Loucy (cell line): Measurements from ENCODE around the gene VSTM2B.

Experiments
- H2AFZ ChIP-seq: fragments of 200-600 bp; sonication (generic); 2 replicates; pipeline ENCODE4 v1.6.0; 2016; ENCODE audit warnings: antibody characterized with exemption, mild to moderate bottlenecking, low read length, moderate library complexity
- H3F3A ChIP-seq: fragments of 200-600 bp; 2 replicates; pipeline ENCODE4 v1.6.0; 2016; ENCODE audit warnings: antibody characterized with exemption, low read depth, mild to moderate bottlenecking
- H3K27me3 ChIP-seq: fragments of 200-600 bp; sonication (generic); 2 replicates; pipeline ENCODE4 v1.6.1; 2014; ENCODE audit warnings: low read length, mild to moderate bottlenecking; ENCODE audit not compliant: insufficient read depth, poor library complexity, severe bottlenecking
- H3K36me3 ChIP-seq: fragments of 200-600 bp; sonication (generic); 2 replicates; pipeline ENCODE4 v1.6.1; 2016; ENCODE audit warnings: low read length; ENCODE audit not compliant: insufficient read depth
- H3K4me1 ChIP-seq: fragments of 200-600 bp; sonication (generic); 2 replicates; pipeline ENCODE4 v1.5.1; 2014; ENCODE audit warnings: low read length, mild to moderate bottlenecking; ENCODE audit not compliant: insufficient read depth, poor library complexity, severe bottlenecking
- H3K4me2 ChIP-seq: fragments of 200-600 bp; sonication (generic); 2 replicates; pipeline ENCODE4 v1.6.0; 2014; ENCODE audit warnings: antibody characterized with exemption, low read length, low read depth, mild to moderate bottlenecking; ENCODE audit not compliant: poor library complexity, severe bottlenecking
- H3K4me3 ChIP-seq: fragments of 200-600 bp; sonication (generic); 2 replicates; pipeline ENCODE4 v1.5.1; 2014; ENCODE audit warnings: low read length, mild to moderate bottlenecking, mixed read lengths; ENCODE audit not compliant: poor library complexity, severe bottlenecking
- H3K79me2 ChIP-seq: fragments of 200-600 bp; sonication (generic); 2 replicates; pipeline ENCODE4 v1.6.1; 2014; ENCODE audit warnings: low read length; ENCODE audit not compliant: insufficient read depth
- H3K9ac ChIP-seq: fragments of 200-600 bp; sonication (generic); 2 replicates; pipeline ENCODE4 v1.6.0; 2014; ENCODE audit warnings: mild to moderate bottlenecking, low read depth, low read length, moderate library complexity; ENCODE audit not compliant: poor library complexity, severe bottlenecking
- H3K9me2 ChIP-seq: fragments of 200-600 bp; sonication (generic); replicated peaks from 2 replicates; pipeline ENCODE4 v1.6.1; 2016; ENCODE audit warnings: low read depth, low read length, mixed read lengths
- H3K9me3 ChIP-seq: fragments of 200-600 bp; sonication (generic); 2 replicates; pipeline ENCODE4 v1.6.1; 2014; ENCODE audit warnings: mild to moderate bottlenecking, antibody characterized with exemption, low read length, low read depth; ENCODE audit not compliant: insufficient read depth
- H4K20me1 ChIP-seq: fragments of 200-600 bp; sonication (generic); 2 replicates; pipeline ENCODE4 v1.6.0; 2014; ENCODE audit warnings: antibody characterized with exemption, low read length, mild to moderate bottlenecking; ENCODE audit not compliant: insufficient read depth, poor library complexity, severe bottlenecking
- EZH2phosphoT487 ChIP-seq: fragments of 200-600 bp; IDR thresholded peaks from 2 replicates; pipeline ENCODE4 v1.6.1; 2018; ENCODE audit warnings: antibody characterized with exemption, mild to moderate bottlenecking, moderate library complexity, borderline replicate concordance
- TF ChIP-seq, protein P1 (sequence below): fragments of 200-600 bp; sonication (generic); conservative IDR thresholded peaks from 2 replicates; pipeline ENCODE4 v1.5.1; 2014; ENCODE audit warnings: mild to moderate bottlenecking, antibody characterized with exemption, low read length

Gene VSTM2B

GRCh38 chr19:29587518-29587986 is 61.8 kb downstream of the VSTM2B start:
- Histone ChIP-seq H3K9me3 (no peaks in the 10 kb centered on the region), H3K4me3 (no peak overlapping the region)

GRCh38 chr19:29588095-29588494 is 62.3 kb downstream of the VSTM2B start:
- Histone ChIP-seq H3K9ac (no peak overlapping the region), H3K4me3 (no peak overlapping the region), H4K20me1 (no peaks in the 10 kb centered on the region), H3K36me3 (no peaks in the 10 kb centered on the region), H3K9me2 (no peaks in the 10 kb centered on the region), H3K79me2 (no peaks in the 10 kb centered on the region), H3K4me1 (peaks cover 6% of the 10 kb centered on the region), H2AFZ (no peak overlapping the region), H3F3A (no peaks in the 10 kb centered on the region), H3K9me3 (no peaks in the 10 kb centered on the region), H3K4me2 (no peak overlapping the region), H3K27me3 (no peaks in the 10 kb centered on the region)
- TF ChIP-seq, protein P1, sequence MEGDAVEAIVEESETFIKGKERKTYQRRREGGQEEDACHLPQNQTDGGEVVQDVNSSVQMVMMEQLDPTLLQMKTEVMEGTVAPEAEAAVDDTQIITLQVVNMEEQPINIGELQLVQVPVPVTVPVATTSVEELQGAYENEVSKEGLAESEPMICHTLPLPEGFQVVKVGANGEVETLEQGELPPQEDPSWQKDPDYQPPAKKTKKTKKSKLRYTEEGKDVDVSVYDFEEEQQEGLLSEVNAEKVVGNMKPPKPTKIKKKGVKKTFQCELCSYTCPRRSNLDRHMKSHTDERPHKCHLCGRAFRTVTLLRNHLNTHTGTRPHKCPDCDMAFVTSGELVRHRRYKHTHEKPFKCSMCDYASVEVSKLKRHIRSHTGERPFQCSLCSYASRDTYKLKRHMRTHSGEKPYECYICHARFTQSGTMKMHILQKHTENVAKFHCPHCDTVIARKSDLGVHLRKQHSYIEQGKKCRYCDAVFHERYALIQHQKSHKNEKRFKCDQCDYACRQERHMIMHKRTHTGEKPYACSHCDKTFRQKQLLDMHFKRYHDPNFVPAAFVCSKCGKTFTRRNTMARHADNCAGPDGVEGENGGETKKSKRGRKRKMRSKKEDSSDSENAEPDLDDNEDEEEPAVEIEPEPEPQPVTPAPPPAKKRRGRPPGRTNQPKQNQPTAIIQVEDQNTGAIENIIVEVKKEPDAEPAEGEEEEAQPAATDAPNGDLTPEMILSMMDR, result no peak
- TF ChIP-seq EZH2phosphoT487, result no peak

More at GRCh38 chr19:29587518-29587986, 61.8 kb downstream of the VSTM2B start:
- Histone ChIP-seq H3K36me3 (no peaks in the 10 kb centered on the region), H4K20me1 (no peaks in the 10 kb centered on the region), H3F3A (no peaks in the 10 kb centered on the region), H3K4me2 (peak overlapping the region; percentile 49), H3K9ac (peak overlapping the region; percentile 24), H3K79me2 (no peaks in the 10 kb centered on the region), H2AFZ (peak overlapping the region; percentile 32), H3K27me3 (no peaks in the 10 kb centered on the region), H3K4me1 (peaks cover 6% of the 10 kb centered on the region), H3K9me2 (no peaks in the 10 kb centered on the region)
- no peak for TF ChIP-seq EZH2phosphoT487
- TF ChIP-seq, protein P1, result no peak

- H3K27me3 ChIP-seq, result no peaks in the 10 kb centered on the region
These were observed 64.5 kb downstream of the VSTM2B start for GRCh38 chr19:29590278-29590677.

More at GRCh38 chr19:29590278-29590677, 64.5 kb downstream of the VSTM2B start:
- Histone ChIP-seq H3K79me2 (no peaks in the 10 kb centered on the region), H3K9me2 (no peaks in the 10 kb centered on the region), H4K20me1 (no peaks in the 10 kb centered on the region), H3K9me3 (no peaks in the 10 kb centered on the region), H3K36me3 (no peaks in the 10 kb centered on the region), H2AFZ (no peak overlapping the region), H3K4me2 (no peak overlapping the region), H3K9ac (no peak overlapping the region), H3K4me3 (no peak overlapping the region), H3F3A (no peaks in the 10 kb centered on the region), H3K4me1 (peaks cover 6% of the 10 kb centered on the region)
- TF ChIP-seq EZH2phosphoT487, result no peak
- TF ChIP-seq, protein P1, result no peak
